ENCODE data around the gene VPS54. TPM values are rescaled to one million over a fixed set of nuclear protein-coding genes. Genes with fewer than 3 reads are reported as not detected.

Gene VPS54
- 18.6 and 29.5 TPM in 2 replicates for total RNA-seq

GRCh38 chr2:64019083-64019974, at the start of gene VPS54:
VPS54 (minus strand) TSS chr2:64019428; CDS start chr2:63983999, 35,429 bp downstream.

Small RNAs within 50 kb of the gene (small RNA-seq; reads per million reads assigned to genes)
- gene RF01293 (ENCODE audit: low replicate concordance), result not detected

Other genes starting within 250 kb of the VPS54 start
- 157 and 170 TPM in 2 replicates for gene UGP2, start 177.5 kb downstream of the VPS54 start, total RNA-seq
- gene PELI1, start 125.0 kb upstream of the VPS54 start, total RNA-seq, result 6.6 and 16.3 TPM in 2 replicates